ENCODE measurements around the gene NKAP.
"Not testable (repeated sequence)": the region's sequence is repeated elsewhere in the genome, so short reads cannot be mapped to it uniquely, and the experiment has no call there.

Gene NKAP

GRCh38 chrX:119935215-119935874 lies 8.2 kb downstream of the NKAP start:
- no peak for DNase-seq

GRCh38 chrX:119922391-119922790 lies 21.2 kb downstream of the NKAP start:
- not testable (repeated sequence) for DNase-seq

- DNase-seq, result no peak
Measured at GRCh38 chrX:119919835-119920585, 23.5 kb downstream of the NKAP start.

GRCh38 chrX:119917877-119918276 lies 25.7 kb downstream of the NKAP start:
- no peak for DNase-seq

- no peak for DNase-seq
Measured at GRCh38 chrX:119916310-119916709, 27.2 kb downstream of the NKAP start.

GRCh38 chrX:119900976-119901375 lies 42.6 kb downstream of the NKAP start:
- no peak for DNase-seq

GRCh38 chrX:119899125-119899524 lies 44.4 kb downstream of the NKAP start:
- DNase-seq, result no peak

- no peak for DNase-seq
Measured at GRCh38 chrX:119895843-119896326, 47.7 kb downstream of the NKAP start, which contains the start of gene AKAP14. TSS of gene AKAP14 (plus strand) at chrX:119895893. CDS start at chrX:119903224, 7,331 bp downstream.

- not testable (repeated sequence) for DNase-seq
Measured at GRCh38 chrX:119891961-119892692, 51.4 kb downstream of the NKAP start.

GRCh38 chrX:119890626-119891025 lies 52.9 kb downstream of the NKAP start:
- DNase-seq, result not testable (repeated sequence)

- DNase-seq, result no peak
Measured at GRCh38 chrX:119887721-119888425, 55.7 kb downstream of the NKAP start.

GRCh38 chrX:119885554-119886428 lies 57.8 kb downstream of the NKAP start:
- DNase-seq, result no peak

GRCh38 chrX:119880552-119881437 lies 62.8 kb downstream of the NKAP start:
- no peak for DNase-seq

GRCh38 chrX:119880076-119880475 lies 63.5 kb downstream of the NKAP start:
- no peak for DNase-seq

- no peak for DNase-seq
Measured at GRCh38 chrX:119878740-119879139, 64.8 kb downstream of the NKAP start.

- DNase-seq, result peak; percentile 55
Measured at GRCh38 chrX:119871599-119872395, 71.8 kb downstream of the NKAP start, which contains the start of the genes NDUFA1 and RNF113A. TSS of gene NDUFA1 (plus strand) at chrX:119871832. CDS start at chrX:119871912, 80 bp downstream. TSS of gene RNF113A (minus strand) at chrX:119871733. CDS start at chrX:119871613, 120 bp downstream.

GRCh38 chrX:119871245-119871598 lies 72.3 kb downstream of the NKAP start:
- DNase-seq, result no peak

All from NCI-H2029 treated with DMSO at 0.1 percent for 48 hours (cell line).